Activated CD8-positive, alpha-beta T cell treated with anti-CD3 and anti-CD28 coated beads for 36 hours (primary cell): ENCODE measurements around the gene STRA6. TPM values are rescaled to one million over a fixed set of nuclear protein-coding genes. Genes with fewer than 3 reads are reported as not detected.

Source experiments
- ATAC-seq: fragments of 200-7000 bp; cut with Tn5 transposase; one replicate; pipeline ENCODE4 v1.10.0; 2021; ENCODE audit warnings: mild to moderate bottlenecking, moderate library complexity
- CTCF ChIA-PET: fragments of 350-600 bp; sonication (Branson Sonifier 250); formaldehyde crosslinking; loops from one replicate; lab custom pipeline; 2021; ENCODE audit warnings: antibody characterized with exemption; lab: Charles Lee
- POLR2A ChIA-PET: fragments of 350-600 bp; sonication (Branson Sonifier 250); formaldehyde crosslinking; loops from one replicate; lab custom pipeline; 2021; ENCODE audit warnings: antibody characterized with exemption; lab: Charles Lee
- DNase-seq: peaks from one replicate; pipeline ENCODE4 v3.0.0-alpha.2; 2020
- H3K27ac Mint-ChIP-seq: one replicate; pipeline ENCODE4 v1.8.0; 2021; ENCODE audit warnings: mild to moderate bottlenecking, mixed read lengths
- H3K27me3 Mint-ChIP-seq: one replicate; pipeline ENCODE4 v1.8.0; 2021; ENCODE audit warnings: mixed read lengths
- H3K36me3 Mint-ChIP-seq: one replicate; pipeline ENCODE4 v1.8.0; 2021; ENCODE audit warnings: low read depth, mixed read lengths
- H3K4me1 Mint-ChIP-seq: one replicate; pipeline ENCODE4 v1.8.0; 2021; ENCODE audit warnings: low read depth, mixed read lengths
- H3K4me3 Mint-ChIP-seq: one replicate; pipeline ENCODE4 v1.8.0; 2021; ENCODE audit warnings: mild to moderate bottlenecking, moderate library complexity, mixed read lengths
- H3K9me3 Mint-ChIP-seq: one replicate; pipeline ENCODE4 v1.8.0; 2021; ENCODE audit warnings: mixed read lengths
- intact Hi-C: fragments of 100-400 bp; cut with micrococcal nuclease; formaldehyde crosslinking; loops from one replicate; pipeline ENCODE4 v1.10.0; 2022
- total RNA-seq, 2 experiments: library from RNA; stranded (reverse); gene quantifications; one replicate each; pipeline ENCODE4 v1.2.3, GENCODE V29; 2021
- TF ChIP-seq, protein P1 (sequence below): fragments of 200-600 bp; IDR thresholded peaks from one replicate; pipeline ENCODE4 v1.8.0; 2022; ENCODE audit warnings: antibody characterized with exemption, mild to moderate bottlenecking

The STRA6 gene
- total RNA-seq, 2 experiments from 2014 or later = 0.51 to 0.72 TPM

DNA sequence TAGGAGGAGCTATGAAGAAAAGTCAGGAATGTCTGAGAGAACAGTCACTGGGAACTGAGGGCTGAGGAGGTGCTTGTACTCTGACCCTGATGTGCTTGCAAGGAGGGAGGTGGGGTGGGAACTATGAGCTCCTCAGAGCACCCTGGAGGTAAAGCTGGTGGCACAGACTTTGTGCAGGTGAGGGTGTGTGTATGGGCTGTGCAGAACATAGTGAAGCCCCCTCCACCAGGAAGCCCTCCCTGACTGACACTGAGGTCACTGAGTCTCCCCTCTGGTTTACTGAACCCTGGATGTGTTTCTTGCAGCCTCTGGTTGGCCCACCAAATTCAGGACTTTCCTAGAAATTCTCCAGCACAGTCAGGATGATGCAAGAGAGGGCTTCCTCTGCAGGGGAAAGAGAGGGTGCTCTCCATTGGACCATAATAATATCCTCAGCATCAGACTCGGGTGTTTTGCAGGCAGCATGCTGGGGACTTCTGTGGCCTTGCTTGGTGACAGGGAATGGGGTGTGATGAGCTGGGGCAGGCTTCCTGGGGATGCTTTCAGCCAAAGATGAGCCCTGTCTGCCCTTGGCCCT is 30.5 kb downstream of the STRA6 start:
- TF ChIP-seq, protein P1, sequence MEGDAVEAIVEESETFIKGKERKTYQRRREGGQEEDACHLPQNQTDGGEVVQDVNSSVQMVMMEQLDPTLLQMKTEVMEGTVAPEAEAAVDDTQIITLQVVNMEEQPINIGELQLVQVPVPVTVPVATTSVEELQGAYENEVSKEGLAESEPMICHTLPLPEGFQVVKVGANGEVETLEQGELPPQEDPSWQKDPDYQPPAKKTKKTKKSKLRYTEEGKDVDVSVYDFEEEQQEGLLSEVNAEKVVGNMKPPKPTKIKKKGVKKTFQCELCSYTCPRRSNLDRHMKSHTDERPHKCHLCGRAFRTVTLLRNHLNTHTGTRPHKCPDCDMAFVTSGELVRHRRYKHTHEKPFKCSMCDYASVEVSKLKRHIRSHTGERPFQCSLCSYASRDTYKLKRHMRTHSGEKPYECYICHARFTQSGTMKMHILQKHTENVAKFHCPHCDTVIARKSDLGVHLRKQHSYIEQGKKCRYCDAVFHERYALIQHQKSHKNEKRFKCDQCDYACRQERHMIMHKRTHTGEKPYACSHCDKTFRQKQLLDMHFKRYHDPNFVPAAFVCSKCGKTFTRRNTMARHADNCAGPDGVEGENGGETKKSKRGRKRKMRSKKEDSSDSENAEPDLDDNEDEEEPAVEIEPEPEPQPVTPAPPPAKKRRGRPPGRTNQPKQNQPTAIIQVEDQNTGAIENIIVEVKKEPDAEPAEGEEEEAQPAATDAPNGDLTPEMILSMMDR = no peak
- Mint-ChIP-seq H3K4me3 (no peak overlapping the region), H3K27me3 (no peaks in the 10 kb centered on the region), H3K36me3 (no peaks in the 10 kb centered on the region), H3K9me3 (no peaks in the 10 kb centered on the region), H3K27ac (no peak overlapping the region), H3K4me1 (no peaks in the 10 kb centered on the region)
- ChIA-PET CTCF (no interaction called here), POLR2A (interaction anchor here (0.6 kb wide), 1 partner anchor 120 kb away, joined by 3 read pairs; no protein-coding TSS in a partner anchor)
- intact Hi-C loops = no loop called here
- ATAC-seq (no peak), DNase-seq (no peak)

DNA sequence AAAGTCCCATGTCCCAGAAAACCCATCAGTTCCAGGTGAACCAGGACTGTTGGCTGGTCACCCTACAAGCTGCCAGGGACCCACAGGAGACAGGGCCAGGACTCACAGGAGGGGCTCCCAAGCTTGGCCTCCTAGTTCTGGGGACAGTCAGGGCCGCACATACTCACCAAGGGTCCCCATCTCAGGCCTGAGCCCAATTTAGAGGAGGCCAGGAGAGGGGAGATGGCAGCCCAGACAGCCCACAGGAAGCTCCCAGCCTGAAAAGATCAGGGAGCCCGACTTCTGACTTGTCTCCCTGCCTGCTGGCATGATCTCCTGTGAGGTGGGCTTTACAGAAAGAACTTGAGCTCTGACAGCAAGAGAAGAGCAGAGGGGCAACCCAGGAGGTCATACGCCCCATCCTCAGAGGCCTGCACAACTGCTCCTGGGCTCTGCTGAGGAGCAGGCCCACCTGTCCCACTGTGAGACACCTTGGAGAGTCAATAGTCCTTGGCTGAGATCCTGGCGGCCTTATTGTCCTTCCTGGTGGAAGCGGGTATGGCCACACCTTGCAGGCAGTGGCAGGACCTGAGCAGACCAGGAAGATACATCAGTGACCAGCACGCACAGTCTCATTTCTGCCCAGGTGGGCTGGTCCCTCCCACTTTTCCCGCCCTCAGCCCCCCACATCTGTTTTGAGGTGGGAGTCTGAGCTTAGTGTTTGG is 31.6 kb downstream of the STRA6 start:
- ChIA-PET POLR2A (no interaction called here), CTCF (no interaction called here)
- intact Hi-C loops = no loop called here
- Mint-ChIP-seq H3K4me3 (no peak overlapping the region), H3K36me3 (no peaks in the 10 kb centered on the region), H3K27me3 (no peaks in the 10 kb centered on the region), H3K4me1 (no peaks in the 10 kb centered on the region), H3K9me3 (no peaks in the 10 kb centered on the region), H3K27ac (no peak overlapping the region)
- ATAC-seq = no peak
- no peak for DNase-seq
- TF ChIP-seq, protein P1 = no peak

DNA sequence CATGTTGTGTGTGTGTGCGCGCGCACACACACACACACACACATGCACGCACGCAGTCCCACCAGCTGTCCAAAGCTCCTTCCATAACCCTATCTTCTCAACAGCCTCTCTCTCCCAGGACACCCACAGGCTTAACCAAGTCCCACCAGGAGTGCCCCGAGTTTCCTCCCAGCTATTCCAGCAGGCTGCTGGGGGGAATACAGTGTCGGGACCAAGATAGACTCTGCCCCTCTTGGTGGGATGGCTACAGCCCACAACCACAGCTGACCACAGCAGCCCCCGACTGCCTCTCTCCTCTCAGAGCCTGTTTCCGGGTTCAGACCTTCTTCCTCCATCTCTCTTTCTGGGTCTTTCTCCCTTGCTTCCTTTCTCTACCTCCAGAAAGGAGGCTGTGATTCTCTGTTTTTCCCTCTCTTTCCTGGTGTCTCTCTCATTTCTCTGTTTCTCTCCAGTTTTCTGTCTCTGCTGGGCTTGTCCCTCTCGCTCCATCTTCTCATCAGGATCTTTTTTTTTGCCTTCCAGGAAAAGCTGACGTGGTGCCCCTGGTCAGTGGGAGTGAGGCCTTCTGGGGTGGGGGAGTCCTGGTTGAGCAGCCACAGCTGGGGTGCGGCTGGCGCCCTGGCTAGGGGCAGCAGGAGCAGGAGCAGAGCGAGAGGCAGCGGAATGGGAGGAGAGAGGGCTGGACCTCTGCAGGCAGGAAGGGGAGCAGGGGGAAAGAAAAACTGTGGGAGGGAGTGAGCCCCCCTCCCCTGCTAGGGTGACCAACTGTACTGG is 32.3 kb downstream of the STRA6 start:
- H3K9me3 Mint-ChIP-seq = no peaks in the 10 kb centered on the region
- intact Hi-C loops = no loop called here
- H3K27ac Mint-ChIP-seq = no peak overlapping the region
- ChIA-PET CTCF (no interaction called here), POLR2A (no interaction called here)
- ATAC-seq = no peak
- H3K36me3 Mint-ChIP-seq = no peaks in the 10 kb centered on the region
- TF ChIP-seq, protein P1 = no peak
- no peak for DNase-seq
- no peaks in the 10 kb centered on the region for H3K27me3 Mint-ChIP-seq
- no peaks in the 10 kb centered on the region for H3K4me1 Mint-ChIP-seq
- no peak overlapping the region for H3K4me3 Mint-ChIP-seq

DNA sequence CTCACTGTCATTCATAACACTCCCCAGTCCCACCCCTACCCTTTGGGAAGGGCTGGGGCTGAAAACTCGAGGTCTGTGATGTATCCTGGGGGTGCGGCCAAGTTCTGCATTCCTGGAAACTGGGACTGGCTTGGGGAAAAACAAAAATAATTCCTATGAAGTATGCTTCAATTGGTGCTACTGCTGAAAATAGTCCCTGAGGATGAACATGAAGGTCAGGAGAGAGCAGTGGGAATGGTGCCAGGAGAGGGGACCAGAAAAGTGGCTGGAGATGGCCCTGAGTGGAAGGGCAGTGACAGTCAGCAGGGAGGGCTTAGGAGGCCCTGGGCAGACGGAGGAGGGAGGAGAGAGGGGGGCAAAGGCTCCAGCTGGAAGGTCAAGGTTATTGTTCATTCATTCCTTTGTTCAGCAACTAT is 33.9 kb downstream of the STRA6 start:
- DNase-seq (no peak), ATAC-seq (no peak)
- Mint-ChIP-seq H3K4me1 (no peaks in the 10 kb centered on the region), H3K27me3 (peaks cover 5% of the 10 kb centered on the region), H3K9me3 (no peaks in the 10 kb centered on the region), H3K36me3 (no peaks in the 10 kb centered on the region), H3K27ac (no peak overlapping the region), H3K4me3 (no peak overlapping the region)
- CTCF ChIA-PET = no interaction called here
- TF ChIP-seq, protein P1 = no peak
- POLR2A ChIA-PET = no interaction called here
- intact Hi-C loops = no loop called here

DNA sequence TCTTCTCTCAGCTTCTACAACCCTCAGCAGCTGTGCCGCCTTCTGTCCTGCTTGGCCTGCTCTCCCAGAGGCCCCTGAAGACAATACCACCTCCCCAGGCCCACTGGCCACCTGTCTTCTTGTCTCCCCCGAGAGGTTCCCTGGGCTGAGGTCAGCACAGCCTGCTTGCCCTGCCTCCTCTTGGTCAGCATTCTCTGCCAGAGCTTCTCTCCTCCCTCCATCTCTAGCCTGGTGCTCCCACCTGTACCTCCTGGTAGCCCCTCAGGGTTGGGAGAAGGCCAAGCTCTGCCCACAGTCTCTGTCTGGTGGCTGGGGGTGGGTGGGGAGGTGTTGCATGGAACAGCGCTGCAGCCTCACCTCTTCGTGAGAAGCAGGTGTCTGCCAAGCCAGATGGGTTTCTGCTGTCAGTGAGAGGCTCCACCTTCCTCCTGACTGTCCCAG is 34.7 kb downstream of the STRA6 start:
- no peak overlapping the region for H3K27ac Mint-ChIP-seq
- peaks cover 7% of the 10 kb centered on the region for H3K27me3 Mint-ChIP-seq
- H3K9me3 Mint-ChIP-seq = no peaks in the 10 kb centered on the region
- H3K4me3 Mint-ChIP-seq = no peak overlapping the region
- CTCF ChIA-PET = no interaction called here
- POLR2A ChIA-PET = no interaction called here
- no peak for DNase-seq
- intact Hi-C loops = no loop called here
- H3K4me1 Mint-ChIP-seq = no peaks in the 10 kb centered on the region
- ATAC-seq = no peak
- H3K36me3 Mint-ChIP-seq = no peaks in the 10 kb centered on the region
- TF ChIP-seq, protein P1 = no peak
